ENCODE results near the gene SNX10.

DNA sequence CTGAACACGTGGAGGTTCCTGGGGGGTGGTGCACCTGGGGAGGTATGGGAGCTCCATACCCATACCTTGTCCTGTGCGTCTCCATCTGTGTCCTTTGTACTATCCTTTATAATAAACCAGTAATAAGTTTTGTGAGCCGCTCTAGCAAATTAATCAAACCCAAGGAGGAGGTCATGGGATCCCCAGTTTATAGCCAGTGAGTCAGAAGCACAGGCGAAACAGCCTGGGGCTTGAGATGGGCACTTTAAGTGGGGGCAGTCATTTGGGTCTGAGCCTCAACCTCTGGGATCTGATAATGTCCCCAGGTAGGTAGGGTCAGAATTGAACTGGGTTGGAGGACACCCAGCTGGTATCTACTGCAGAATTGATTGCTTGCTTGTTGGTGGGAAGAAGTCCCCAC, 16.9 kb downstream of the SNX10 start:
- TF ChIP-seq, protein P1, sequence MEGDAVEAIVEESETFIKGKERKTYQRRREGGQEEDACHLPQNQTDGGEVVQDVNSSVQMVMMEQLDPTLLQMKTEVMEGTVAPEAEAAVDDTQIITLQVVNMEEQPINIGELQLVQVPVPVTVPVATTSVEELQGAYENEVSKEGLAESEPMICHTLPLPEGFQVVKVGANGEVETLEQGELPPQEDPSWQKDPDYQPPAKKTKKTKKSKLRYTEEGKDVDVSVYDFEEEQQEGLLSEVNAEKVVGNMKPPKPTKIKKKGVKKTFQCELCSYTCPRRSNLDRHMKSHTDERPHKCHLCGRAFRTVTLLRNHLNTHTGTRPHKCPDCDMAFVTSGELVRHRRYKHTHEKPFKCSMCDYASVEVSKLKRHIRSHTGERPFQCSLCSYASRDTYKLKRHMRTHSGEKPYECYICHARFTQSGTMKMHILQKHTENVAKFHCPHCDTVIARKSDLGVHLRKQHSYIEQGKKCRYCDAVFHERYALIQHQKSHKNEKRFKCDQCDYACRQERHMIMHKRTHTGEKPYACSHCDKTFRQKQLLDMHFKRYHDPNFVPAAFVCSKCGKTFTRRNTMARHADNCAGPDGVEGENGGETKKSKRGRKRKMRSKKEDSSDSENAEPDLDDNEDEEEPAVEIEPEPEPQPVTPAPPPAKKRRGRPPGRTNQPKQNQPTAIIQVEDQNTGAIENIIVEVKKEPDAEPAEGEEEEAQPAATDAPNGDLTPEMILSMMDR (IDR thresholded peaks at IDR 0.05): no peak
- TF ChIP-seq POLR2A (IDR thresholded peaks at IDR 0.05): no peak
- TF ChIP-seq POLR2AphosphoS5 (IDR thresholded peaks at IDR 0.05): no peak

Measured in breast epithelium (tissue), 3 donors.